SK-N-SH (cell line): Measurements from ENCODE around the gene CPLANE1. TPM values are rescaled to one million over a fixed set of nuclear protein-coding genes. Genes with fewer than 3 reads are reported as not detected.

Source experiments
- CTCF ChIA-PET: fragments of 300-600, 350-600 bp; formaldehyde crosslinking; extraction: SDS; loops from one replicate; lab custom pipeline; 2021; lab: Yijun Ruan, JAX
- POLR2A ChIA-PET: fragments of 350-600 bp; sonication (Branson Sonifier 250); formaldehyde crosslinking; extraction: SDS; loops from one replicate; lab custom pipeline; 2020; ENCODE audit warnings: antibody characterized with exemption, inconsistent platforms; lab: Yijun Ruan, JAX
- DNase-seq: peaks from one replicate; pipeline ENCODE4 v3.0.0; 2012
- H2AFZ ChIP-seq: fragments of 200-600 bp; sonication (generic); 2 replicates; pipeline ENCODE4 v1.8.1; 2016; ENCODE audit warnings: antibody characterized with exemption, mild to moderate bottlenecking, low read depth
- H3F3A ChIP-seq: fragments of 200-600 bp; sonication (generic); replicated peaks from 2 replicates; pipeline ENCODE3; 2016; ENCODE audit warnings: antibody characterized with exemption, mild to moderate bottlenecking; ENCODE audit not compliant: insufficient read depth
- H3K27ac ChIP-seq, 2 experiments: fragments of 200-500 bp in 1 of 2; fragments of 200-600 bp in 1 of 2; sonication (Bioruptor generic) in 1 of 2; sonication (generic), shearing (Covaris generic) in 1 of 2; 2 replicates each; pipeline versions ENCODE4 v1.5.1 to v1.6.1; 2014 to 2016; ENCODE audit warnings: low read depth in 2 of 2, inconsistent platforms in 1 of 2, low read length in 1 of 2, mild to moderate bottlenecking in 1 of 2, mixed read lengths in 1 of 2
- H3K27me3 ChIP-seq: fragments of 200-600 bp; sonication (generic), shearing (Covaris generic); 2 replicates; pipeline ENCODE4 v1.6.1; 2016; ENCODE audit warnings: mixed run types; ENCODE audit not compliant: insufficient read depth
- H3K36me3 ChIP-seq, 2 experiments: fragments of 200-500 bp in 1 of 2; fragments of 200-600 bp in 1 of 2; sonication (Bioruptor generic) in 1 of 2; sonication (generic) in 1 of 2; replicated peaks in 1 of 2; 2 replicates each; pipeline versions ENCODE3 to v1.5.1; 2014 to 2016; ENCODE audit warnings: low read length in 1 of 2, mild to moderate bottlenecking in 1 of 2; ENCODE audit not compliant: insufficient read depth in 2 of 2, control insufficient read depth in 1 of 2
- H3K4me1 ChIP-seq, 2 experiments: fragments of 200-500 bp in 1 of 2; fragments of 200-600 bp in 1 of 2; sonication (Bioruptor generic) in 1 of 2; sonication (generic), shearing (Covaris generic) in 1 of 2; 2 replicates each; pipeline versions ENCODE4 v1.5.1 to v1.6.1; 2014 to 2016; ENCODE audit warnings: low read depth in 1 of 2, low read length in 1 of 2, mixed run types in 1 of 2; ENCODE audit not compliant: insufficient read depth in 2 of 2, control insufficient read depth in 1 of 2
- H3K4me2 ChIP-seq: fragments of 200-600 bp; sonication (generic), shearing (Covaris generic); 2 replicates; pipeline ENCODE4 v1.6.1; 2017; ENCODE audit warnings: mixed run types
- H3K4me3 ChIP-seq, 2 experiments: fragments of 200-500 bp in 1 of 2; fragments of 200-600 bp in 1 of 2; sonication (Bioruptor generic) in 1 of 2; sonication (generic), shearing (Covaris generic) in 1 of 2; 2 replicates each; pipeline versions ENCODE4 v1.5.1 to v1.8.1; 2014 to 2016; ENCODE audit warnings: low read depth in 2 of 2, inconsistent platforms in 1 of 2, low read length in 1 of 2, mild to moderate bottlenecking in 1 of 2, mixed read lengths in 1 of 2, moderate library complexity in 1 of 2
- H3K79me2 ChIP-seq: fragments of 200-600 bp; sonication (generic); 2 replicates; pipeline ENCODE4 v1.8.1; 2017; ENCODE audit warnings: mild to moderate bottlenecking; ENCODE audit not compliant: insufficient read depth
- H3K9ac ChIP-seq: fragments of 200-600 bp; sonication (generic); 2 replicates; pipeline ENCODE4 v1.6.1; 2017; ENCODE audit warnings: mixed run types
- H3K9me2 ChIP-seq: fragments of 200-600 bp; sonication (generic); 2 replicates; pipeline ENCODE4 v1.6.1; 2017; ENCODE audit warnings: mixed run types
- H3K9me3 ChIP-seq: fragments of 200-600 bp; sonication (generic); 2 replicates; pipeline ENCODE4 v1.6.1; 2017; ENCODE audit warnings: mixed run types, mild to moderate bottlenecking, moderate library complexity
- H4K20me1 ChIP-seq: fragments of 200-600 bp; sonication (generic); 2 replicates; pipeline ENCODE4 v1.6.1; 2017; ENCODE audit warnings: mild to moderate bottlenecking, mixed run types; ENCODE audit not compliant: insufficient read depth
- ELF1 ChIP-seq: IDR thresholded peaks from 2 replicates; pipeline ENCODE4 v1.4.0; 2012
- EP300 ChIP-seq, 2 experiments: IDR thresholded peaks; 2 replicates each; pipeline versions ENCODE4 v1.4.0 to v1.6.1; 2012; ENCODE audit warnings: borderline replicate concordance in 1 of 2, low read depth in 1 of 2, low read length in 1 of 2
- FOSL2 ChIP-seq: IDR thresholded peaks from 2 replicates; pipeline ENCODE4 v1.4.0; 2012; ENCODE audit warnings: low read depth, mild to moderate bottlenecking, moderate library complexity, borderline replicate concordance
- GABPA ChIP-seq: IDR thresholded peaks from 2 replicates; pipeline ENCODE4 v1.4.0; 2012; ENCODE audit warnings: low read depth, mild to moderate bottlenecking
- GATA2 ChIP-seq: sonication (generic); formaldehyde crosslinking; IDR thresholded peaks from 2 replicates; pipeline ENCODE4 v1.5.0; 2020; ENCODE audit warnings: mild to moderate bottlenecking, missing genetic modification reagents
- JUND ChIP-seq: IDR thresholded peaks from 2 replicates; pipeline ENCODE4 v1.4.0; 2012
- MAX ChIP-seq: IDR thresholded peaks from 2 replicates; pipeline ENCODE4 v1.4.0; 2012; ENCODE audit warnings: low read depth
- MXI1 ChIP-seq: IDR thresholded peaks from 2 replicates; pipeline ENCODE4 v1.6.1; 2012; ENCODE audit warnings: mild to moderate bottlenecking, low read depth, low read length, improper control_type of control experiment
- NRF1 ChIP-seq: IDR thresholded peaks from 2 replicates; pipeline ENCODE4 v1.6.1; 2012; ENCODE audit warnings: low read depth, mild to moderate bottlenecking, low read length
- PBX3 ChIP-seq: IDR thresholded peaks from 2 replicates; pipeline ENCODE4; 2012
- POLR2AphosphoS5 ChIP-seq: IDR thresholded peaks from 2 replicates; pipeline ENCODE4 v1.6.1; 2012; ENCODE audit warnings: low read depth, low read length
- RAD21 ChIP-seq: IDR thresholded peaks from 2 replicates; pipeline ENCODE4 v1.6.1; 2012; ENCODE audit warnings: mild to moderate bottlenecking, low read length
- RXRA ChIP-seq: IDR thresholded peaks from 2 replicates; pipeline ENCODE4 v1.4.0; 2012; ENCODE audit warnings: low read depth, mild to moderate bottlenecking, borderline replicate concordance
- SMC3 ChIP-seq: IDR thresholded peaks from 2 replicates; pipeline ENCODE4 v1.6.1; 2012; ENCODE audit warnings: low read depth, low read length, improper control_type of control experiment
- TAF1 ChIP-seq: IDR thresholded peaks from 2 replicates; pipeline ENCODE4 v1.6.1; 2012; ENCODE audit warnings: low read depth, mild to moderate bottlenecking, low read length, moderate library complexity, borderline replicate concordance
- TEAD4 ChIP-seq: IDR thresholded peaks from 2 replicates; pipeline ENCODE4 v1.4.0; 2012; ENCODE audit warnings: mild to moderate bottlenecking, borderline replicate concordance; ENCODE audit not compliant: insufficient read depth
- YY1 ChIP-seq: IDR thresholded peaks from 2 replicates; pipeline ENCODE4 v1.4.0; 2012; ENCODE audit warnings: low read depth, mild to moderate bottlenecking
- WGBS: methylation state at CpG from one replicate; pipeline ENCODE4 v1.1.6; 2017; ENCODE audit warnings: low lambda C conversion rate; 5-methylcytosine and 5-hydroxymethylcytosine counted together
- polyA plus RNA-seq, 3 experiments: library from polyadenylated mRNA; depleted of rRNA; stranded (reverse); fragments of >200 nt; gene quantifications; 2 replicates each; pipeline ENCODE4 v1.2.3, GENCODE V29; 2012
- TF ChIP-seq, protein P1 (sequence below): IDR thresholded peaks from 2 replicates; pipeline ENCODE4 v1.4.0; 2012; ENCODE audit warnings: low read depth, borderline replicate concordance

The CPLANE1 gene
- polyA plus RNA-seq, 1 of the 3 experiments (the other 2 are of a cell fraction): 3.6 TPM

- TF ChIP-seq, protein P1, sequence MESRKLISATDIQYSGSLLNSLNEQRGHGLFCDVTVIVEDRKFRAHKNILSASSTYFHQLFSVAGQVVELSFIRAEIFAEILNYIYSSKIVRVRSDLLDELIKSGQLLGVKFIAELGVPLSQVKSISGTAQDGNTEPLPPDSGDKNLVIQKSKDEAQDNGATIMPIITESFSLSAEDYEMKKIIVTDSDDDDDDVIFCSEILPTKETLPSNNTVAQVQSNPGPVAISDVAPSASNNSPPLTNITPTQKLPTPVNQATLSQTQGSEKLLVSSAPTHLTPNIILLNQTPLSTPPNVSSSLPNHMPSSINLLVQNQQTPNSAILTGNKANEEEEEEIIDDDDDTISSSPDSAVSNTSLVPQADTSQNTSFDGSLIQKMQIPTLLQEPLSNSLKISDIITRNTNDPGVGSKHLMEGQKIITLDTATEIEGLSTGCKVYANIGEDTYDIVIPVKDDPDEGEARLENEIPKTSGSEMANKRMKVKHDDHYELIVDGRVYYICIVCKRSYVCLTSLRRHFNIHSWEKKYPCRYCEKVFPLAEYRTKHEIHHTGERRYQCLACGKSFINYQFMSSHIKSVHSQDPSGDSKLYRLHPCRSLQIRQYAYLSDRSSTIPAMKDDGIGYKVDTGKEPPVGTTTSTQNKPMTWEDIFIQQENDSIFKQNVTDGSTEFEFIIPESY: no peak
Observed at GRCh38 chr5:37165761-37166160, 83.4 kb downstream of the CPLANE1 start (continued).

DNA sequence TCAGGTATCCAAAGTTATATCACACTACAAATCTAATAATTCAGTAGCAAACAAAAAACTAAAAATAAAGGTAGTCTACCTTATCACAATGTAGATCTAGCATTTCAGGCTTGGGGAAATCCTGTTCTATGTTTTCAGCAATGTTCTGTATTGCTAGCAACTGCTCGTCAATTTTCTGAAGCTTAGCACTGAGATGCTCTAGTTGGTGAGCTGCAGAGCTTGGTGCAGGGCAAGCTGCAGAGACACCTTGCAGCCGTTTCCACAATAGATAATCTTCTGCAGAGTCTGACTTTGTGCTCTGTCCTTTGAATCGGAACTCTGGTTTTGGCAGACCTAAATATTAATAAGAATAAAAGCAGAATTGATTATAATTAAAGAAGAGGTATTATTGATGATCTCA, 95.5 kb downstream of the CPLANE1 start:
- Histone ChIP-seq H3K4me2 (no peak overlapping the region), H2AFZ (no peak overlapping the region), H3K9me2 (no peaks in the 10 kb centered on the region), H3K9ac (no peak overlapping the region), H3K79me2 (no peaks in the 10 kb centered on the region), H3K4me3 (no peak overlapping the region), H3F3A (no peaks in the 10 kb centered on the region), H4K20me1 (no peaks in the 10 kb centered on the region), H3K4me1 (no peaks in the 10 kb centered on the region), H3K9me3 (no peaks in the 10 kb centered on the region), H3K27me3 (no peaks in the 10 kb centered on the region), H3K27ac (no peak overlapping the region), H3K36me3 (peaks cover 39 to 64% of the 10 kb centered on the region in 2 experiments)
- POLR2A ChIA-PET: no interaction called here
- TF ChIP-seq EP300 (IDR thresholded peaks at IDR 0.05; ENCODE audit: borderline replicate concordance in 1 of 2, low read depth in 1 of 2, low read length in 1 of 2): no peak
- TF ChIP-seq MAX: no peak
- no peak for TF ChIP-seq SMC3
- TF ChIP-seq GATA2: no peak
- no peak for TF ChIP-seq RXRA
- no peak for TF ChIP-seq FOSL2
- no peak for TF ChIP-seq PBX3
- TF ChIP-seq RAD21: no peak
- no peak for TF ChIP-seq TAF1
- no peak for TF ChIP-seq ELF1
- TF ChIP-seq MXI1: no peak
- no peak for TF ChIP-seq YY1
- TF ChIP-seq TEAD4: no peak
- TF ChIP-seq POLR2AphosphoS5: no peak
- TF ChIP-seq JUND: no peak
- TF ChIP-seq, protein P1: no peak
- no peak for TF ChIP-seq NRF1
- TF ChIP-seq GABPA: no peak
- 98% methylated on average over 3 of the region's 3 CpGs for WGBS
- no peak for DNase-seq
- CTCF ChIA-PET: interaction anchor here (0.6 kb wide), 1 partner anchor 89 kb away, joined by 3 read pairs; no protein-coding TSS in a partner anchor
